ENCODE data around the gene NCOA5. TPM values are rescaled to one million over a fixed set of nuclear protein-coding genes. Genes with fewer than 3 reads are reported as not detected.

NCOA5 gene
- total RNA-seq, 1 donor from 2014 or later = 34.9 TPM

GRCh38 chr20:46054606-46055005 lies 35.2 kb downstream of the NCOA5 start:
- peaks cover 13% of the 10 kb centered on the region for H3K4me1 Mint-ChIP-seq (ENCODE audit: unreplicated experiment)
- TF ChIP-seq, protein P1, sequence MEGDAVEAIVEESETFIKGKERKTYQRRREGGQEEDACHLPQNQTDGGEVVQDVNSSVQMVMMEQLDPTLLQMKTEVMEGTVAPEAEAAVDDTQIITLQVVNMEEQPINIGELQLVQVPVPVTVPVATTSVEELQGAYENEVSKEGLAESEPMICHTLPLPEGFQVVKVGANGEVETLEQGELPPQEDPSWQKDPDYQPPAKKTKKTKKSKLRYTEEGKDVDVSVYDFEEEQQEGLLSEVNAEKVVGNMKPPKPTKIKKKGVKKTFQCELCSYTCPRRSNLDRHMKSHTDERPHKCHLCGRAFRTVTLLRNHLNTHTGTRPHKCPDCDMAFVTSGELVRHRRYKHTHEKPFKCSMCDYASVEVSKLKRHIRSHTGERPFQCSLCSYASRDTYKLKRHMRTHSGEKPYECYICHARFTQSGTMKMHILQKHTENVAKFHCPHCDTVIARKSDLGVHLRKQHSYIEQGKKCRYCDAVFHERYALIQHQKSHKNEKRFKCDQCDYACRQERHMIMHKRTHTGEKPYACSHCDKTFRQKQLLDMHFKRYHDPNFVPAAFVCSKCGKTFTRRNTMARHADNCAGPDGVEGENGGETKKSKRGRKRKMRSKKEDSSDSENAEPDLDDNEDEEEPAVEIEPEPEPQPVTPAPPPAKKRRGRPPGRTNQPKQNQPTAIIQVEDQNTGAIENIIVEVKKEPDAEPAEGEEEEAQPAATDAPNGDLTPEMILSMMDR (IDR thresholded peaks at IDR 0.05; ENCODE audit: unreplicated experiment) = no peak
- H3K9me3 Mint-ChIP-seq (ENCODE audit: unreplicated experiment) = no peaks in the 10 kb centered on the region
- no peak for DNase-seq (ENCODE audit: low spot score)
- no peak overlapping the region for H3K27ac Mint-ChIP-seq (ENCODE audit: unreplicated experiment)
- peaks cover 16% of the 10 kb centered on the region for H3K36me3 Mint-ChIP-seq (ENCODE audit: low read depth, unreplicated experiment)
- no peak overlapping the region for H3K4me3 Mint-ChIP-seq (ENCODE audit: unreplicated experiment)
- H3K27me3 Mint-ChIP-seq (ENCODE audit: unreplicated experiment) = peaks cover 31% of the 10 kb centered on the region

DNA sequence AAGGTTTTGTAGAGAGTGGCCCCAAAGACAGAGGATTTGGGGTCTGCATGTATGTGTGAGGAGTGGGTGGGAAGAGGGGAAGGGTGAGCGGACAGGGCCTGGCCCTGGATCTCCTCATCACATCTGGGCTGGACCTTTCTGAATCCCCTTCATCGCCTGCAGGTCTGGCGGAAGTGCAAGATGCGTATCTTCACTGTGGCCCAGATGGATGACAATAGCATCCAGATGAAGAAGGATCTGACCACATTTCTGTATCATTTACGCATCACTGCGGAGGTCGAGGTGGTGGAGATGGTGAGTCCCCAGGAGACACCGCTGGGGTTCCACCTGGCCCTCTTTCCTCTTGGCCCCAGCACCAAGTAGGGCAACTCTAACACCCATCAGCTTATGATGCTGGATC lies 36.3 kb downstream of the NCOA5 start:
- peaks cover 3% of the 10 kb centered on the region for H3K4me1 Mint-ChIP-seq (ENCODE audit: unreplicated experiment)
- H3K27ac Mint-ChIP-seq (ENCODE audit: unreplicated experiment) = no peak overlapping the region

GRCh38 chr20:46051556-46052308 lies 38.0 kb downstream of the NCOA5 start:
- Mint-ChIP-seq H3K27ac (ENCODE audit: unreplicated experiment) (no peak overlapping the region), H3K27me3 (ENCODE audit: unreplicated experiment) (peaks cover 30% of the 10 kb centered on the region), H3K36me3 (ENCODE audit: low read depth, unreplicated experiment) (peaks cover 13% of the 10 kb centered on the region), H3K4me1 (ENCODE audit: unreplicated experiment) (no peaks in the 10 kb centered on the region), H3K4me3 (ENCODE audit: unreplicated experiment) (no peak overlapping the region), H3K9me3 (ENCODE audit: unreplicated experiment) (no peaks in the 10 kb centered on the region)
- DNase-seq (ENCODE audit: low spot score) = no peak
- TF ChIP-seq, protein P1 (IDR thresholded peaks at IDR 0.05; ENCODE audit: unreplicated experiment) = no peak

More for the DNA sequence above, 36.3 kb downstream of the NCOA5 start:
- no peak for DNase-seq (ENCODE audit: low spot score)
- Mint-ChIP-seq H3K36me3 (ENCODE audit: low read depth, unreplicated experiment) (peaks cover 16% of the 10 kb centered on the region), H3K9me3 (ENCODE audit: unreplicated experiment) (no peaks in the 10 kb centered on the region), H3K4me3 (ENCODE audit: unreplicated experiment) (no peak overlapping the region), H3K27me3 (ENCODE audit: unreplicated experiment) (peaks cover 34% of the 10 kb centered on the region)
- TF ChIP-seq, protein P1 (IDR thresholded peaks at IDR 0.05; ENCODE audit: unreplicated experiment) = no peak

GRCh38 chr20:46050885-46051284 lies 38.9 kb downstream of the NCOA5 start:
- Mint-ChIP-seq H3K27me3 (ENCODE audit: unreplicated experiment) (peaks cover 29% of the 10 kb centered on the region), H3K4me1 (ENCODE audit: unreplicated experiment) (no peaks in the 10 kb centered on the region), H3K36me3 (ENCODE audit: low read depth, unreplicated experiment) (peaks cover 13% of the 10 kb centered on the region), H3K4me3 (ENCODE audit: unreplicated experiment) (no peak overlapping the region), H3K27ac (ENCODE audit: unreplicated experiment) (no peak overlapping the region), H3K9me3 (ENCODE audit: unreplicated experiment) (no peaks in the 10 kb centered on the region)
- no peak for DNase-seq (ENCODE audit: low spot score)
- TF ChIP-seq, protein P1 (IDR thresholded peaks at IDR 0.05; ENCODE audit: unreplicated experiment) = no peak

GRCh38 chr20:46050444-46050843 lies 39.3 kb downstream of the NCOA5 start:
- Mint-ChIP-seq H3K4me3 (ENCODE audit: unreplicated experiment) (no peak overlapping the region), H3K27ac (ENCODE audit: unreplicated experiment) (no peak overlapping the region), H3K4me1 (ENCODE audit: unreplicated experiment) (no peaks in the 10 kb centered on the region), H3K36me3 (ENCODE audit: low read depth, unreplicated experiment) (peaks cover 9% of the 10 kb centered on the region), H3K9me3 (ENCODE audit: unreplicated experiment) (no peaks in the 10 kb centered on the region), H3K27me3 (ENCODE audit: unreplicated experiment) (peaks cover 27% of the 10 kb centered on the region)
- TF ChIP-seq, protein P1 (IDR thresholded peaks at IDR 0.05; ENCODE audit: unreplicated experiment) = no peak
- no peak for DNase-seq (ENCODE audit: low spot score)

Data from endothelial cell (in vitro differentiated cells).